AG10803 (cell line): ENCODE results near the gene LRRC19.

Source experiments
- DNase-seq: peaks from one replicate; pipeline ENCODE4 v3.0.0; 2010; ENCODE audit warnings: low read depth
- H3K4me3 ChIP-seq: 2 replicates; pipeline ENCODE4 v1.5.1; 2011; ENCODE audit warnings: mild to moderate bottlenecking, low read length, control low read depth
- CTCF ChIP-seq: conservative IDR thresholded peaks from 2 replicates; pipeline ENCODE4 v1.5.1; 2011; ENCODE audit warnings: mild to moderate bottlenecking, low read length, control low read depth, inconsistent platforms

Gene LRRC19

DNA sequence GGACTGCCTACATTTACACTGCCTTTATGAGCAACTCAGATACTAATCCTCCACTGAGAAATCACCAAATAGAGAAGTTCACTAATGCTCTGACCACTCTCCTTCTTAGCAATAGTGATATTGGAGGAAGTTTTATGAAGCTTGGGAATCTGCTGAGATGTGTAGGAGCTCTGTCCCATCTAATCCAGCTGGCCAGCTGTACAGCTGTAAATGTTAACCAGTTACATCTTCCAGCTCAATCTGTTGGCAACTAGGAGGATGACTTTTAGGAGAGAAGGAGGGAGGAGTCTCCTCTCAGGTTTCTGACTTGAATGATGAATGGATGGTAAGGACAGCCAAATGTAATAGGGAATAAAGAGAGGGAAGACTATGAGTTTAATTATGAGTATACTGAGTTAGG, 36.3 kb upstream of the LRRC19 start:
- TF ChIP-seq CTCF = no peak
- no peak overlapping the region for H3K4me3 ChIP-seq
- no peak for DNase-seq

DNA sequence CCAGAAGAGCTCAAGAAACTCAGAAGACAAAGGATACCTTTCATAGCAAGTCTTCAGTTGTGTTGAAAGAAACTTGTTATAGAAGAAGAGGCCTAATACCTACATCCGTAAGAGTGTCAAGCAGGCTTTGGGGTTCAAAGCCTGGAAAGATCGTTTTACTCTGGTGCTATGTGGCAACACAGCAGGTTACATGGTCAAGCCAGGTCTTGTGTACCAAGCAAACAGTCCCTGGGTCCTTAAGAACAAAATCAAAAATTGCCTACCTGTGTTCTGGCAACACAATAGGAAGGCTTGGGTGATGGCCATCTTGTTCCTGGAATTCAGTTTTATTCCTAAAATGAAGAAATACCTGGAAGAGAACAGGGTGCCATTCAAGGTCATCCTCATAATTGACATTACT, 32.0 kb upstream of the LRRC19 start:
- no peak overlapping the region for H3K4me3 ChIP-seq
- TF ChIP-seq CTCF = no peak
- no peak for DNase-seq

DNA sequence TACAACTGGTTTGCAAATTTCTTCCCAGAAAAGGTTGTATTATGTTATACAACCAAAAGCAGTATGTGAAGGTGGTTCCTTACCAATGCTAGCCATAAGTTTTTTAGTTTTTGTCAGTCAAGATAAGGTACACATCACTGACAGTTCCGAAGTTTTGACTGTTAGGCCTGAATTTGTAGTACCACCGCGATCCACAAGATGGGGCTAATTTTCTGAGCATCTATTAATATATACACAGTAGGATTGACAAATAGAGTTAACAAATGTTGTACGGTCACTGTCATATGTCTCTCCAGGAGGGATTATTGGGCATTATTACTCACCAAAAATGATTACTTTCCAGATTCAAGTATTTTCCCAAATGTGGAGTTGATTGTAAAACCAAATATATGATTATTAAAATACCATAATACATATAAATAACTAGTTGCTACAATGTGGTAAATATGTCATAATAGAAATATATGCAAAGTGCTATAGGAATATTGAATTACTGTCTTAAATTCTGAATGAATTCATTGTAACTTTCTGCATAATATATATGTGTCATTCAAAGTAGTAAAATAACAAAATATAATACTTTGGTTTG, 28.4 kb upstream of the LRRC19 start:
- peak; percentile 44 for DNase-seq
- peak; percentile 93 for TF ChIP-seq CTCF

DNA sequence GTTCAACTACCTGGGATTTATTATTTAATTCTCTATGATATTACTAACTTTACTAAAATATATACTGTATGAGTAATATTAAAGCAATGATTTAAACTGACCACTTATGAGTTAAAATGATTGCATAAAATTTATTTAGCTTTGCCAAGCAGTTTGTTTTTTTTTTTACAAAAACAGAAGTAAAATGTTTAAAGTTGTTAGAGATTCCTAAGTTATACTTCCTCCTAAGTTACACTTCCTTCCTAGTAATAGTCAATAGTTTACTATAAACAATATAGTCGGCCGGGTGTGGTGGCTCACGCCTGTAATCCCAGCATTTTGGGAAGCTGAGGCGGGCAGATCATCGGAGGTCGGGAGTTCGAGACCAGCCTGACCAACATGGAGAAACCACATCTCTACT, 23.7 kb upstream of the LRRC19 start:
- no peak overlapping the region for H3K4me3 ChIP-seq
- no peak for DNase-seq
- TF ChIP-seq CTCF = no peak

More for the DNA sequence above, 28.4 kb upstream of the LRRC19 start:
- no peak overlapping the region for H3K4me3 ChIP-seq

GRCh38 chr9:27022920-27023319, 17.4 kb upstream of the LRRC19 start:
- no peak overlapping the region for H3K4me3 ChIP-seq
- no peak for TF ChIP-seq CTCF
- no peak for DNase-seq

- DNase-seq = peak; percentile 8
- no peak for TF ChIP-seq CTCF
- H3K4me3 ChIP-seq = no peak overlapping the region
Observed at GRCh38 chr9:27019589-27019988, 14.1 kb upstream of the LRRC19 start.

DNA sequence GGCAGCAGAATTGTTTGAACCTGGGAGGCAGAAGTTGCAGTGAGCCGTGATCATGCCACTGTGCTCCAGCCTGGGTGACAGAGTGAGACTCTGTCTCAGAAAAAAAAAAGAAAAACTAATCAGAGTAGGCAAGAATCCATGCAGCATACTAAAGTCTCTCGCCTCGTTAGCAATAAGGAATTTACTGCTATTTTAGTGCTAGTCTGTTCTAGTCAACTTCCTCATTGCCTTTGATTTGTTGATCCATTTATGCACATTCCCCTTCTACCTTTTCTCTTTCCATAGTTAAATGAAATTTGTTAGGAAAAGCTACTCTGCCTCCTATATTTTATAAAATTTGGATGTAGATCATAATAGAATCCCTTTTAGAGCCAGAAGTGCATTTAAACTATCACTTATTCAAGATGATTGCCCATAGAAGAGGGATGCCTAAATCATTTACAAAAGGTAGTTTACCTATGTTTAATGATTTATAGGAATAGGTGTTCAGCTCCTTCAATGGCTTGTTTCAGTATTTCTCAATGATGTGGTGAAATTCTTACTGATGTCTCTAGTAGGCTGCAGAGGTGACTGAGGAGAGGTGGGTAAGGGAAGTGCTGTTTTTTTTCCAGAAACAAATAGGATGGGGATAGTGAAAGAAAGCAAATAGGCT, 1.9 kb downstream of the LRRC19 start:
- DNase-seq = no peak
- no peak for TF ChIP-seq CTCF
- no peak overlapping the region for H3K4me3 ChIP-seq
